Small intestine (tissue), 7 donors: ENCODE results near the gene SRXN1. TPM values are rescaled to one million over a fixed set of nuclear protein-coding genes. Genes with fewer than 3 reads are reported as not detected.

Source experiments
- DNase-seq, 2 donors: peaks; one replicate each; pipeline versions ENCODE4 v3.0.0 to v3.0.0-alpha.2; 2013
- FAIRE-seq: peaks from 2 replicates; lab custom pipeline; 2012; peaks lifted over from hg19 to GRCh38; lab: Jason Lieb, UNC
- H3K27ac ChIP-seq, 3 donors: one replicate each; pipeline ENCODE4 v1.5.1; 2013; ENCODE audit warnings: low read length in 2 of 3, mild to moderate bottlenecking in 2 of 3, control low read depth in 1 of 3, inconsistent platforms in 1 of 3, low read depth in 1 of 3, moderate library complexity in 1 of 3
- H3K27me3 ChIP-seq, 3 donors: one replicate each; pipeline ENCODE4 v1.6.1; 2013; ENCODE audit warnings: low read length in 3 of 3, inconsistent platforms in 1 of 3; ENCODE audit not compliant: control insufficient read depth in 3 of 3, insufficient read depth in 3 of 3
- H3K36me3 ChIP-seq, 3 donors: one replicate each; pipeline ENCODE4 v1.6.1; 2013; ENCODE audit warnings: low read length in 3 of 3, inconsistent platforms in 1 of 3, low read depth in 1 of 3, mild to moderate bottlenecking in 1 of 3, moderate library complexity in 1 of 3; ENCODE audit not compliant: control insufficient read depth in 3 of 3, insufficient read depth in 2 of 3
- H3K4me1 ChIP-seq, 3 donors: one replicate each; pipeline ENCODE4 v1.6.1; 2013; ENCODE audit warnings: low read length in 2 of 3, inconsistent platforms in 1 of 3, low read depth in 1 of 3, mild to moderate bottlenecking in 1 of 3, moderate library complexity in 1 of 3; ENCODE audit not compliant: control insufficient read depth in 3 of 3, insufficient read depth in 2 of 3
- H3K4me3 ChIP-seq, 3 donors: one replicate each; pipeline ENCODE4 v1.5.1; 2013; ENCODE audit warnings: low read length in 3 of 3, control low read depth in 1 of 3, inconsistent platforms in 1 of 3, low read depth in 1 of 3, mild to moderate bottlenecking in 1 of 3, moderate library complexity in 1 of 3
- H3K9me3 ChIP-seq, 2 donors: one replicate each; pipeline ENCODE4 v1.6.1; 2013; ENCODE audit warnings: low read depth in 1 of 2, low read length in 1 of 2; ENCODE audit not compliant: control insufficient read depth in 2 of 2, insufficient read depth in 1 of 2
- WGBS, 3 donors: extraction: QIAGEN DNeasy Blood & Tissue Kit; methylation state at CpG; one replicate each; pipeline ENCODE4 v1.1.7; 2013; 5-methylcytosine and 5-hydroxymethylcytosine counted together
- polyA plus RNA-seq, 4 donors: library from polyadenylated mRNA; stranded (reverse) in 3 of 4; unstranded in 1 of 4; fragments of 200-250 nt in 3 of 4; fragments of 120-200 nt in 1 of 4; gene quantifications; one replicate each; pipeline versions ENCODE4 v1.2.1 to v1.2.3, GENCODE V29; 2013
- donor health status: healthy with polysubstance abuse.
- donor health status: control.
- donor health status: control.
- donor health status: Bipolar disorder and iron deficiency.
- donor health status: healthy.

The SRXN1 gene
- polyA plus RNA-seq, 4 donors = 9.5 to 33.2 (median 30.9) TPM

DNA sequence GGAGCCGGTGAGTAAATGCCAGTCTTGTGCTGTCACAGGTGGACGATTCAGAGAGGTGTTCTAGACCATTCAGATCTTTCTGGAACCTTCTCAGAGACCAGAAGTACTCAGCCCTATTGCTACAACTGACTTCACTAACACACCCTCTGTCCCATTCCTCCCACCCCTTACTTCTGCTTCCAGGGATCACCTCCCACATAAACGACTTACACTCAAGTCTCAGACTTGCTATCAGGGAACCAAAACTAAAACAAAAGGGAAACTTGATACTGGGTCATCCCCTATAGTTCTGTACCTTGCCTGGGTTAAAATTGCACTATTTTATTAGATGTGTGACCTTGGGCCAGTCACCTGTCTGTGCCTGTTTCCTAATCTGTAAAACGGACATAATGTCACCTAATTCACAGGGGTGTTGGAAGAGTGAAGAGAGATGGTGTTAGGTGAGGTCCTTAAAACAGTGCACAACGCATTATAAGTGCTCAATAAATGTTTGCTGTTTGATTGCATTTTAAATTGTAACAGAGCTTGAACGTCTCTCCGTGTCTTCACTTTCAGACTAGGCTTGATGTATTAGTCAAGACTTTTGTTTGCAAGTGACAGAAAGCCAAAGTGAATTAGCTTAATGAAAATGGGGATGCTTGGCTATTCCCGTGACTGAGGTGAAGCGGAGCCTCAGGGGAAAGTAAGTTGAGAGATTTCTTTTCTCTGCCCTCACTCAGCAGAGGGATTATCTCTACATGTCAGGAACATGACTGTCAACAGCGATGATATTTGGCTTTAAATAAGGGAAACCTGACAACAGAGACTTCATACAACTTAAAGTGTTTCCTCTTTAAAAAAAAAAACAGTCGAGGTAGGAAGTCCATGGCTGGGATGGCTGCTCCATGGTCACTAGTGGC, 3.0 kb upstream of the SRXN1 start:
- no peak for FAIRE-seq
- H3K4me1 ChIP-seq = peaks cover 0 to 16% (median 0%) of the 10 kb centered on the region in 3 donors
- no peak overlapping the region for H3K4me3 ChIP-seq
- H3K27ac ChIP-seq = no peak overlapping the region
- H3K27me3 ChIP-seq = peaks cover 0 to 36% (median 6%) of the 10 kb centered on the region in 3 donors
- H3K9me3 ChIP-seq = no peaks in the 10 kb centered on the region
- WGBS, 3 donors = 73 to 76% (median 73%) methylated on average over 11 of the region's 11 CpGs
- no peaks in the 10 kb centered on the region for H3K36me3 ChIP-seq
- DNase-seq = no peak

DNA sequence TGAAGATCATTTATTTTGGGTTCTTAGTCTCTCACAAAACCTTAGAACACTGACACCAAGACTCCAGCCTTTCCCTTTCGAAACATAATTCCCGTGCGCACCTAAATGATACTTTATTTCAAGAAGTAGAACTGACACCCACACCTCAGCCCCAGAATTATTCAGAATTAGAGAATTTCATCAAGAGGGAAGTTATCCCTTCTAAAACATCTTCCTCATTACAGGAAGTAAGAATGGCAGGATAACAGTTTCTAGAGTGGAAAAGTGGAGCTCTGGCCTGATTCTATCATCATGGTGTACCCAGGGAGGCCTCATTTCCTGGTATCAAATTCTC, 1.4 kb upstream of the SRXN1 start:
- 84 to 92% (median 90%) methylated on average over 3 of the region's 3 CpGs for WGBS, 3 donors
- H3K4me1 ChIP-seq = peaks cover 0 to 16% (median 0%) of the 10 kb centered on the region in 3 donors
- H3K4me3 ChIP-seq = no peak overlapping the region
- no peaks in the 10 kb centered on the region for H3K9me3 ChIP-seq
- H3K27ac ChIP-seq = no peak overlapping the region
- no peak for FAIRE-seq
- peaks cover 0 to 24% (median under 1%) of the 10 kb centered on the region in 3 donors for H3K27me3 ChIP-seq
- DNase-seq = no peak
- peaks cover 0 to 10% (median 0%) of the 10 kb centered on the region in 3 donors for H3K36me3 ChIP-seq

DNA sequence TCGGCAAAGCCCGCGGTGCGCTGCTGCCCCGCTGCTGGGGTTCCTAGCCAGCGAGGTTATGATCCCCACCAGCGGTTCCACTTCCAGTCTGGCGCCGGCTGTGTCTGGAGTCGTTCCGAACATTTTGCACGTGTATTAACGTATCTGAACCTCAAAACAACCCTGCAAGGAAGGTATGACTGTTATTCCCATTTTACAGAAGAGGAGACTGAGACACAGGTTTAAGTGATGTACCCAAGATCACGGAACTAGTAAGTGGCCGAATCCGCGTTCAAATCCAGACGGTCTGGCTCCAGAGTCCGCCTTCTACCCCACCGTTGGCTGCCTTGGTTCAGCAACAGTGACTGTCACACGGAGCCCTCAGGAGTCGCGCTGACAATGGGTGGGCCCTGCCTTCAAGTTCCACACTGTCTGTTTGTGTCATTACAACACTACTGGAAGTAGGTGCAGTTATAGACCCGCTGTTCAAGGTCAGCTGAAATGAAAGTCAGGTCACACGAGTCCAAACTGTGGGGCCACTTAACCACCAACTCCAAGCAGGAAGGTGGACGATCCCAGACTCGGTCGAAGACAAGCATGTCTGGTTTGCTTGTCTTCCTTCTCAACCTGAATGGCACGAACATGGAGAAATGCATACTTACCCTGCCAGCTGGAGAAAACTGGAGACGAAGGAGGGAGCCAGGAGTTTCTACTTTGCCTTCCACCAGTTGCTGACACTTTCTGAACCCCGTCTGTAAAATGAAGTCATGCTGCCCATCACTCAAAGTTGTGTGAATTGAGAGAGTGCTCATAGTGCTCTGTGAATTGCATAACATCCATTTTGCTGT, 803 bp upstream of the SRXN1 start:
- peak; percentile 47 to 74 for DNase-seq
- 7 to 17% (median 13%) methylated on average over 31 of the region's 31 CpGs for WGBS, 3 donors
- FAIRE-seq = no peak

DNA sequence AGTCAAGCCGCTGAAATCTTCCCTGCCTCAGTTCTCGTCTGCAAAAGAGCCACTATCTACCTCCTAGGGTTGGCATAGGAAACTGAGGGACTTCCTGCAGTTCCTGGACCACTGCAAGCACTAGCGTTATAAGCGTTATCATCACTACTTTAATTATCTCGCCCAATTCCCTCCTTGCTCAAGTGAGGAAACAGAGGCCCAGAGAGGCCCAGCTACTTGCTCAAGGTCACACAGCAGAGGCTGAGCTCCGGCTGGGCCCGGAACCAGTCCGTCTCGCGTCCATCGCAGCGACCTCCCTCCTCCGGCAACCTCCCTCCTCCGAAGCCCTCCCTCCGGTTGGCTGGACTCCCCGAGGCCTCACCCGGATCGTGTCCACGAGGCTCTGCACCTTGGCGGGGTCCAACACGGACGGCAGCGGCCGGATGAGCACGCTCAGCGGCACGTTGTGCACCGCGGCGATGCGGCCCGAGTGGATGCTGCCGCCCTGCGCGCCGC, 338 bp downstream of the SRXN1 start:
- Histone ChIP-seq H3K4me1 (peaks cover 0 to 16% (median 0%) of the 10 kb centered on the region in 3 donors), H3K27me3 (peaks cover 0 to 11% (median 0%) of the 10 kb centered on the region in 3 donors), H3K9me3 (no peaks in the 10 kb centered on the region), H3K27ac (peak overlapping the region; percentile 75 to 80 (median 79)), H3K4me3 (peak overlapping the region; percentile 60 to 72 (median 72)), H3K36me3 (peaks cover 10 to 25% (median 10%) of the 10 kb centered on the region in 3 donors)
- DNase-seq = no peak
- 2 to 3% (median 3%) methylated on average over 27 to 36 of the region's 36 CpGs for WGBS, 3 donors
- FAIRE-seq = no peak

More for the DNA sequence above, 803 bp upstream of the SRXN1 start:
- H3K9me3 ChIP-seq = no peaks in the 10 kb centered on the region
- H3K4me1 ChIP-seq = peaks cover 0 to 16% (median 0%) of the 10 kb centered on the region in 3 donors
- peak overlapping the region in 2 of 3 donors; percentile 55 to 57 for H3K27ac ChIP-seq
- peaks cover under 1 to 13% (median 3%) of the 10 kb centered on the region in 3 donors for H3K36me3 ChIP-seq
- peaks cover 0 to 19% (median 0%) of the 10 kb centered on the region in 3 donors for H3K27me3 ChIP-seq
- H3K4me3 ChIP-seq = peak overlapping the region; percentile 55 to 72 (median 60)

DNA sequence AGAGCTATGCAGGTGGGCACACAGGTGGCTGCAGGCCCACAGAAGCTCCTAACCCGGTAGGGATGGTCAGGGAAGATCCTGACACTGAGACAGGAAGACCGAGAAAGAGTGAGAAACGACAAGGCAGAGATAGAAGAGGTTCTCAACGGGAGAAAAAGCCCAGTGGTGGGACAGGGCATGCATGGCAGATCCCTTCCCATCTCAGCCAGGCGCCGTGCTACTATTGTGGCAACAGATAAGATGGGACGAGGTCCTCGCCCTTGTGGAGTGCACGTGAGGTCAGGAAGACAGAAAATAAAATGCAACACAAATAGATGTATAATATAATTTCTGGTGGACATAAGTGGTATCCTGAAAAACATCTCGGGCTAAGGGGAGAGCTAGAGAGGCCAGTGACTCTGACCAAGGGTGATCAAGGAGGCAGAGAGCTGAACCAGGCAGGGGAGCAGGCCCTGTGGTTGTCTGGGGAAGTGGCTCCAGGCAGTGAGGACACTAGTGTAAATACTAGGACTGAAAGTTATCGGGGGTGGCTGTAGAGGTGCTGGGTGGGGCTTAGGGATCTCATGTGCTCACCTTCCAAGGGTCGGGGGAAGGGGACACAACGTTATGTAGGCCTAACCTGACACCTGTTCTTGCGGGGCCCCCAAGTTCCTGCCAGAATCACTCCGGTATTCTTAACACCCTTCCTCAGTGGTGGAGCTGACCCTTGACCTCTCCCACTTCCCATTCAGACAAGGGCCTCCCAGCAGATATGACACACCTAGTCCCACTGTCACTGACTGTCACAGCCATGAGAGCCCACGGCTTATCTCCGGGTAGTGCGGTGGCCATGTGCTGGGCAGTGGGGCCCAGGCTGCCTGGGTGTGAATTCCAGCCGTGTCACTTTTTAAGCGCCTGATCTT, 1.0 kb downstream of the SRXN1 start:
- Histone ChIP-seq H3K36me3 (peaks cover 10 to 30% (median 16%) of the 10 kb centered on the region in 3 donors), H3K4me1 (peaks cover 0 to 16% (median 0%) of the 10 kb centered on the region in 3 donors), H3K9me3 (no peaks in the 10 kb centered on the region), H3K27me3 (peaks cover 0 to 7% (median 0%) of the 10 kb centered on the region in 3 donors), H3K27ac (peak overlapping the region; percentile 75 to 80 (median 79)), H3K4me3 (peak overlapping the region; percentile 60 to 72 (median 72))
- FAIRE-seq (no peak), DNase-seq (peak; percentile 59 to 75)
- 30 to 53% (median 41%) methylated on average over 19 to 20 of the region's 20 CpGs for WGBS, 3 donors

DNA sequence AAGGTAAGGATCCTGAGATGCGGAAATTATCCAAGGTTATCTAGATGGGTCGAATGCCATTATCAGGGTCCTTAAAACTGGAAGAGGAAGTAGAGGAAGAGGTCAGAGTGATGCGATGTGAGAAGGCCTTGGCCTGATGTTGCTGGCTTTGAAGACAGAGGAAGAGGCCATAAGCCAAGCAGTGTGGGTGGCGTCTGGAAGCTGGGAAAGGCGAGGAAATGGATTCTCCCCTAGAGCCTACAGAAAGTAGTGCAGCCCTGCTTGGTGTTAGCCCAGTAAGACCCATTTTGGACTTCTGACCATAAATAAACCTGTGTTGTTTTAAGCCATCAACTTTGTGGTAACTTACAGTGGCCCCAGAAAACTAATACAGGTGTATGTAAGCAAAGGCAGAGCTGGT, 2.0 kb downstream of the SRXN1 start:
- Histone ChIP-seq H3K36me3 (peaks cover 10 to 32% (median 16%) of the 10 kb centered on the region in 3 donors), H3K27ac (no peak overlapping the region), H3K27me3 (no peaks in the 10 kb centered on the region), H3K4me3 (no peak overlapping the region), H3K4me1 (peaks cover 0 to 16% (median 0%) of the 10 kb centered on the region in 3 donors), H3K9me3 (no peaks in the 10 kb centered on the region)
- no peak for FAIRE-seq
- 75 to 81% (median 80%) methylated on average over 5 of the region's 5 CpGs for whole genome bisulfite sequencing, 3 donors
- no peak for DNase-seq

DNA sequence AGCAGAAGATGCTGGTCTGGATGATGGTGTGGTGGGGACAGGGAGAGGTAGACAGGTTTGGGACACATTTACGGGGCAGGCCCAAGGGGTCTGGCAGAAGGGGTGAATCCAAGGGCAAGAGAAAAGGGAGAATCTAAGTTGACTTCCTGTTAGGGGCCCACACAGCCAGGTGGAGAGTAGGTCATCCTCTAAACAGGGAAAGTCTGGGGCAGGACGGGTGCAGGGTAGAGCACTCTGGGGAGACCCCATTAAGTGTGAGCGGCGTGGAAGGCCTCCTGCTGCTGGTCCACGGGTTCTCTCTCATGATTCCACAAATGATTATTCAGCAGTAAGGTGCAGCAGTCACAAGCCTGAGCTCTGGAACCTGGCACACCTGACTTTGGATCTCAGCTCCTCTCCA, 2.7 kb downstream of the SRXN1 start:
- Histone ChIP-seq H3K27me3 (no peaks in the 10 kb centered on the region), H3K27ac (no peak overlapping the region), H3K36me3 (peaks cover 10 to 32% (median 16%) of the 10 kb centered on the region in 3 donors), H3K4me1 (peaks cover 0 to 16% (median 0%) of the 10 kb centered on the region in 3 donors), H3K9me3 (no peaks in the 10 kb centered on the region), H3K4me3 (no peak overlapping the region)
- no peak for DNase-seq
- WGBS, 3 donors = 94 to 97% (median 94%) methylated on average over 5 of the region's 5 CpGs
- FAIRE-seq = no peak
